DND-41 (cell line): ENCODE measurements around the gene LTBP1.

ENCODE experiments used
- EZH2 ChIP-seq: IDR thresholded peaks from 3 replicates; pipeline ENCODE4 v1.6.1; 2012; ENCODE audit warnings: borderline replicate concordance, low read depth, mild to moderate bottlenecking, moderate library complexity, low read length, inconsistent platforms; ENCODE audit not compliant: severe bottlenecking
- TF ChIP-seq, protein P1 (sequence below): IDR thresholded peaks from 2 replicates; pipeline ENCODE4 v1.5.1; 2012; ENCODE audit warnings: borderline replicate concordance, low read length, moderate library complexity, mild to moderate bottlenecking; ENCODE audit not compliant: poor library complexity, severe bottlenecking; ENCODE audit errors: extremely low read depth

DNA sequence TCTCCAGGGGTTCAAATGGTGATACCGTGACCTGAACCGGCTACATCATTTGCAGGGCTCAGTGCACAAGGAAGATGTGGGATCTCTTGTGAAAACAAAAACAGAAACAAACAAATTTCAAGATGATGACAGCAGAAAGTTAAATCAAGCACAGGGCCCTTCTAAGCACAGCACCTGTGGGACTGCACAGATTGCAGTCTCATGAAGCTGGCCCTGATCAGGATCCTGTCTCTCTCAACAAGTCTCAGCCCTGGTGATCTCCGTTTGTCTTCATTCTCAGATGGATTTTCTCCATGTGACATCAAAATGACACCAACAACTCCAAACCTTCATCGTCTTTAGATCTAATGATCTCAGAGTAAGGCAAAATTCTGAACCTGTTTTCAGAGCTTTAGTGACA, 39.7 kb downstream of the LTBP1 start:
- TF ChIP-seq, protein P1, sequence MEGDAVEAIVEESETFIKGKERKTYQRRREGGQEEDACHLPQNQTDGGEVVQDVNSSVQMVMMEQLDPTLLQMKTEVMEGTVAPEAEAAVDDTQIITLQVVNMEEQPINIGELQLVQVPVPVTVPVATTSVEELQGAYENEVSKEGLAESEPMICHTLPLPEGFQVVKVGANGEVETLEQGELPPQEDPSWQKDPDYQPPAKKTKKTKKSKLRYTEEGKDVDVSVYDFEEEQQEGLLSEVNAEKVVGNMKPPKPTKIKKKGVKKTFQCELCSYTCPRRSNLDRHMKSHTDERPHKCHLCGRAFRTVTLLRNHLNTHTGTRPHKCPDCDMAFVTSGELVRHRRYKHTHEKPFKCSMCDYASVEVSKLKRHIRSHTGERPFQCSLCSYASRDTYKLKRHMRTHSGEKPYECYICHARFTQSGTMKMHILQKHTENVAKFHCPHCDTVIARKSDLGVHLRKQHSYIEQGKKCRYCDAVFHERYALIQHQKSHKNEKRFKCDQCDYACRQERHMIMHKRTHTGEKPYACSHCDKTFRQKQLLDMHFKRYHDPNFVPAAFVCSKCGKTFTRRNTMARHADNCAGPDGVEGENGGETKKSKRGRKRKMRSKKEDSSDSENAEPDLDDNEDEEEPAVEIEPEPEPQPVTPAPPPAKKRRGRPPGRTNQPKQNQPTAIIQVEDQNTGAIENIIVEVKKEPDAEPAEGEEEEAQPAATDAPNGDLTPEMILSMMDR: no peak
- TF ChIP-seq EZH2: no peak
